ENCODE data around the gene ERAS.
"Not testable (repeated sequence)": the region's sequence is repeated elsewhere in the genome, so short reads cannot be mapped to it uniquely, and the experiment has no call there.

ERAS gene

DNA sequence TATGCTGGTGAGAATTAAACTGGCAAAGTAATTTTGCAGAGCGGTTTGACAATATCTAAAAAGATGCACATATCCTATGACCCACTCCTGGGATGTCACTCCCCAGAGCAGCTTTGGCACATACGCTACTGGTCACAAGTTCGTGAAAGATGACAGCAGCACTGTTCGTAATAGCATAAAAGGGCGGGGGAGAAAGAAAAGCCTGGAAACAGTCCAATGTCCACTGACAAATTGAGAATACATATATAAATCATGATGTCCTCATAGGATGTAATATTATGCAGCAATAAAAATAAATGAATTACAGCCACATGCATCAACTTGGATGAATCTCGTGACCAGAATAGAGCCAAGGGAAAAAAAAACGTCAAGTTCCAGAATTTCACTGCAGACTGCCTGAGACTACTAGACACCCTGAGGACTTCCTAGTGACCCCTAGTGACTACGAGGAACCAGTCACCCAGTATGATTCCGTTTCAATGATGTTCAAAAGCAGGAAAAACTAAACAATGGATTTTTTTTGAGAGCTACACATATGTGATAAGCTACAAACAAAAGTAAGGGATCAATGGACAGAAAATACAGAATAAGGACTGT lies 7.3 kb downstream of the ERAS start:
- no peak for FAIRE-seq

DNA sequence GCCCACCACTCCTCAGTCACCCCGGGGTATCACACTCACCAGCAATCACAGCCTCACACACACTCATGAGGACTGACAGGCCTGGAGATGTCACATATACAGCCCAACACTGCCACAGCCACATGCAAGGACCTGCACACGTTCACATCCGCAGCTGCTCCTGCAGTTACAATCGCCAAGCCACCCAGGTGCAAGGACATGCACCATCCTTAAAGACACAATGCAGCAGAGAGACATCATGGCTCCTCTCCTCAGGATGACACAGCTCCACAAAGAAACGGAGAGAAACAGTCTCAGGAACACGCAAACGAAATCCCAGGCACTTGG lies 8.0 kb downstream of the ERAS start:
- no peak for FAIRE-seq

DNA sequence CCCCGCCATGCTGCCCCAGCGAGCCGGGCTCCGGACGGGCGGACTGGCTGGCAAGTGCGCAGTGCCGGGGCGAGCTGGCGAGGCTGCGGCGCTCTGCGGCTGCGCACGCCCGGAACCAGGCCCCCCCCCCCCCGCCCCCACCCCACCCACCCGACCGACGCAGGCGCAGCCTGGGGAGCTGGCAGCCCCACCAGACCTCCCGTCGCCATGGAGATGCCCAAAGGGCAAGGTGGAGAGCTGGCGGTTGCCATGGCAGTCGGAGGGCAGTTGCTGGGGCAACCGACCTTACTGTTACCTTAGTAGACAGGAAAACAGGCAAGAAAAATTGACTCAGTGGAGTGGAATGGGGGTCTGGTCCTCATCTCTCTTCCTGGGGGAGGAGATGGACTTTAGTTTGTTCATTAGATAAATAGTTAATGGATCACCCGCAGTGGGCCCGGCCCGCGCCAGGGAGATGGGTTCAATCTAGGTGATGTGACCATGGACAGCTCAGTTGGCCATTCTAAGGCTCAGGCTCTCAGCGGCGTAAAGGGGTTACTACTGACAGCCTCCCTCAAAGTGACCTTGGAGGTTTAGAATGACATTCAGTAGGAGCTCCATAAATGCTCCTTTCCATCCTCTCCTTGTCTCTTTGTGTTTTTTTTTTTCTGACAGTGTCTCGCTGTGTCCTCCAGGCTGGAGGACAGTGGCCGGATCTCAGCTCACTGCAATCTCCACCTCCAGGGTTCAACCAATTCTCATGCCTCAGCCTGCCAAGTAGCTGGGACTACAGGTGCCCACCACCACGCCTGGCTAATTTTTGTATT lies 9.4 kb downstream of the ERAS start, which contains the start of gene PCSK1N:
TSS of gene PCSK1N (minus strand) at position 87 of the 806 bp plus-strand sequence. CDS start at position 9, 78 bp downstream.
- FAIRE-seq = no peak

DNA sequence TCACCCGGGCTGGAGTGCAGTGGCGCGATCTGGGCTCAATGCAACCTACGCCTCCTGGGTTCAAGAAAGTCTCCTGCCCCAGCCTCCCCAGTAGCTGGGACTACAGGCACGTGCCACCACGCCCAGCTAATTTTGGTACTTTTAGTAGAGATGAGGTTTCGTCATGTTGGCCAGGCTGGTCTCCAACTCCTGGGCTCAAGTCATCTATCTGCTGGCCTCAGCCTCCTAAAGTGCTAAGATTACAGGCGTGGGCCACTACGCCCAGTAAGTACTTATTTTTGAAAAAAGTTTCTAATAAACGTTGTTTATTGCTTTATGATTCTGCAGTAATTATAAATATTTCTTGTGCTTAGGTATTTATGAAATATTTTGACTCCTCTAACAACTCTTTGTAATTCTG lies 13.4 kb downstream of the ERAS start:
- FAIRE-seq = no peak

DNA sequence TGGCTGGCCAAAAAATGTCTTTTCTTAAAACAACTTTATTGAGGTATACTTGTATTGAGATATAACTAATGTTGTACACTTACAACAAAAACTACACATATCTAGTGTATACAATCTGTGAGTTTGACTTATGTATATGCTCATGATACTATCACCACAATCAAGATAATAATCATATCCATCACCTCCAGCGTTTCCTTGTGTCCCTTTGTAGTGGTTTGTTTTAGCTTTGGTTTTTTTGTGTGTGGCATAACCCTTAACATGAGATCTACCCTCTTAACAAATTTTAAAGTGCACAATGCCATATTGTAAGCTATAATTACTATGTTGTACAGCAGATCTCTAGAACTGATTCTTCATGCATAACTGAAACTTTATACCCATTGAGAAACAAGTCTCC lies 22.5 kb downstream of the ERAS start:
- no peak for FAIRE-seq

DNA sequence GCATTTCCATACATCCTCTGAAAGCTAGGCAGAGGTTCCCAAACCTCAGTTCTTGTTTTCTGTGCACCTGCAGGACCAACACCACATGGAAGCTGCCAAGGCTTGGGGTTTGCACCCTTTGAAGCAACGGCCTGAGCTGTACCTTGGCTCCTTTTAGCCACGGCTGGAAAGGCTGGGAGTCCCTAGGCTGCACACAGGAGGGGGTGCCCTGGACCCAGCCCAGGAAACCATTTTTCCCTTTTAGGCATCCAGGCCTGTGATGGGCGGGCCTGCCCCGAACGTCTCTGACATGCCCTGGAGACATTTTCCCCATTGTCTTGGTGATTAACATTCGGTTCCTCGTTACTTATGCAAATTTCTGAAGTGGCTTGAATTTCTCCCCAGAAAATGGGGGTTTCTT lies 26.5 kb downstream of the ERAS start:
- FAIRE-seq = no peak

DNA sequence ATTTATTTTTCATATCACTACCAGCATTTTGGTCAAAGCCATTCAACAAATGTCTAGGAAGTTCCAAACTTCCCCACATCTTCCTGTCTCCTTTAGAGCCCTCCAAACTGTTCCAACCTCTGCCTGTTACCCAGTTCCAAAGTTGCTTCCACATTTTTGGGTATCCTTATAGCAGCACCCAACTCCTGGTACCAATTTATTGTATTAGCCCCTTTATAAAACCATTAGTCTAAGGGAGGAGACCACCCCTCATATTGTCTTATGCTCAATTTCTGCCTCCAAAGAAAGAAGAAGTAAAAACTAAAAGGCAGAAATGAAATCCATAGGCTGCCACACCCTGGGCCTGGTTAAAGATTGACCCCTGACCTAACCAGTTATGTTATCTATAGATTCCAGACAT lies 27.2 kb downstream of the ERAS start:
- FAIRE-seq = not testable (repeated sequence)

DNA sequence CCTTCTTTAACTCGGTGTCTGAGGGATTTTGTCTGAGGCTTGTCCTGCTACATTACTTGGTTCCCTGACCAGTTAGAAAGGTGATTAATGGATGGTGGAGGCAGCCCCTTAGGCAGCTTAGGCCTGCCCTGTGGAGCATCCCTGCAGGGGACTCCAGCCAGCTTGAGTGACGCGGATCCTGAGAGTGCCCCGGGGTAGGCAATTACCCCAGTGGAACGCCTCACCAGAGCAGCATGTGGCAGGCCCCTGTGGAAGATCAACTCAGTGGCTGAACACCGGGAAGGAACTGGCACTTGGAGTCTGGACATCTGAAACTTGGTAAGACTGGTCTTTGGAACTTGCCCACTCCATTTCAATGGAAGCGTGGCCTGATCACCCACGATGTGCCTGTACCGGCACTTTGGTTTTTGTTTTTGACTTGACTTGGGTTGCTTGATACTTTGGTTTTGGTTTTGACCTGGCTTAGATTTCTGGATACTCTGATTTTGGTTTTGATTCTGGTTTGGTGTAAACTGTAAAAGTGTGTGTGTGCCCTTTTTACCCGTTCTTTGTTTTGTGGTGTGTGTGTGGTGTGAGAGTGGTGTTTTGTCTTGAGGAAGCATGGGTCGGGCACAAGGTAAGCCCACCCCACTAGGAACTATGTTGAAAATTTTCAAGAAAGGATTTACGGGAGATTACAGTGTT lies 27.9 kb downstream of the ERAS start:
- FAIRE-seq = not testable (repeated sequence)

DNA sequence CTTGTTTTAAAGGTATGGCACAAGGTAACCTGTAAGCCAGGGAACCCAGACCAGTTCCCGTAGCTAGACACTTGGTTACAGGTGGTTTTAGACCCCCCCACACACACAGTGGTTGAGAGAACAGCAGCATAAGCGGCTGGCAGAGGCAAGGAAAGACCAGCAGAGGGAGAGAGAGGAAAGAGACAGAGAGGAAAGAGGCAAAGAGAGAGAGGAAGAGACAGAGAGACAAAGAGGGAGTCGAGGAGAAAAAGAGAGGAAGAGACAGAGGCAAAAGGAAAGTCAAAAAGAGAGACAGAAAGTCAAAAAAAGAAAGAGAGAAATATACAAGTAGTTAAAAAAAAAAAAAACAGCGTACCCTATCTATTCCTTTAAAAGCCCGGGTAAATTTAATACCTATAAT lies 28.6 kb downstream of the ERAS start:
- no peak for FAIRE-seq

DNA sequence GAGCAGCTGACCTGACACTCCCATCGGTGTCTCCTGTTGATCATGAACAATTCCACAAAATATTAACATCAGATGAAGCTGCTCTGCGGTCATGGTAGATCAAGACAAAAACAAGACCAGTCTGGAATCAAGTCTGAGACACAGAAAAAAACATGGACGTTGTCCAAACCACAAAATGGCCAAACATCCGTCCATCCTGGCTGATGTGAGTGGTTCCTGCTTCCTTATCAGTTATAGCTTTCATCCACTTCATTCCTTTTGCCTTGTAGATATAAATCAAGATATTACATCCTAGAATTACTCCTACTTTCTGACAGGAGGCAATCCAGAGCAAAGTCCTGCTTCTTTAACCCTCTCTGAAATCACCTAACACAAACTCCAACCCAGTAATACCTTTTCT lies 37.9 kb downstream of the ERAS start:
- no peak for FAIRE-seq

DNA sequence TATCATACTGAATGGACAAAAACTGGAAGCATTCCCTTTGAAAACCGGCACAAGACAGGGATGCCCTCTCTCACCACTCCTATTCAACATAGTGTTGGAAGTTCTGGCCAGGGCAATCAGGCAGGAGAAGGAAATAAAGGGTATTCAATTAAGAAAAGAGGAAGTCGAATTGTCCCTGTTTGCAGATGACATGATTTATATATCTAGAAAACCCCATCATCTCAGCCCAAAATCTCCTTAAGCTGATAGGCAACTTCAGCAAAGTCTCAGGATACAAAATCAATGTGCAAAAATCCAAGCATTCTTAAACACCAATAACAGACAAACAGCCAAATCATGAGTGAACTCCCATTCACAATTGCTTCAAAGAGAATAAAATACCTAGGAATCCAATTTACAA lies 45.7 kb downstream of the ERAS start:
- not testable (repeated sequence) for FAIRE-seq

DNA sequence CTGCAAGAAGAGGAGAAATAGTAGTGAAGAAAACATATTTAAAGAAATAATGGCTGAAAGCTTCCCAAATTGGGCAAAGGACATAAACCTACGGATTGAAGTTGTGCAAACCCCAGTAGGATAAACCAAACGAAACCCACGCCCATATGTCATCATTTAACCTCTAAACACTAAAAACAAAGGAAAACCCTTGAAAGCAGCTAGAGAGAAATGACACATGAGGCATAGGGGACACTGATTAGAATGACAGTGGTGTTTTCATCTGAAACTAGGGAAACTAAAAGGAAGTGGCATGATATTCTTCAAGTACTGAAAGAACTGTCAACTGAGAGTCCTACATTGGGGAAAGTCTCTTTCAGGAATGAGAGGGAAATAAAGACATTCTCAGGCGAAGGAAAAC lies 50.6 kb downstream of the ERAS start:
- not testable (repeated sequence) for FAIRE-seq

Measured in endometrium (tissue), 2 donors.